Stimulated activated CD4-positive, alpha-beta T cell treated with anti-CD3 and anti-CD28 coated beads, TNF-alpha, amount 100 ng/mL, for 1 hour (primary cell): ENCODE measurements around the gene EXOC4.
"Not testable (repeated sequence)": the region's sequence is repeated elsewhere in the genome, so short reads cannot be mapped to it uniquely, and the experiment has no call there.

Source experiments
- DNase-seq, 3 donors: peaks; one replicate each; pipeline ENCODE4 v3.0.0-alpha.2; 2020; ENCODE audit warnings: low read depth in 3 of 3, low spot score in 1 of 3

EXOC4 gene

GRCh38 chr7:133313575-133313974 lies 60.7 kb downstream of the EXOC4 start:
- DNase-seq = no peak

- DNase-seq = no peak
Measured at GRCh38 chr7:133314084-133314483, 61.2 kb downstream of the EXOC4 start.

- DNase-seq = no peak
Measured at GRCh38 chr7:133315332-133316040, 62.6 kb downstream of the EXOC4 start.

- DNase-seq = no peak
Measured at GRCh38 chr7:133319842-133320241, 67.0 kb downstream of the EXOC4 start.

GRCh38 chr7:133320891-133321290 lies 68.0 kb downstream of the EXOC4 start:
- no peak for DNase-seq

- not testable (repeated sequence) for DNase-seq
Measured at GRCh38 chr7:133321366-133321765, 68.5 kb downstream of the EXOC4 start.

GRCh38 chr7:133326745-133327144 lies 73.9 kb downstream of the EXOC4 start:
- DNase-seq = not testable (repeated sequence)

GRCh38 chr7:133328021-133328420 lies 75.1 kb downstream of the EXOC4 start:
- DNase-seq = not testable (repeated sequence)

GRCh38 chr7:133330085-133330484 lies 77.2 kb downstream of the EXOC4 start:
- no peak for DNase-seq

- no peak for DNase-seq
Measured at GRCh38 chr7:133331861-133332260, 79.0 kb downstream of the EXOC4 start.

- no peak for DNase-seq
Measured at GRCh38 chr7:133339772-133340171, 86.9 kb downstream of the EXOC4 start.

GRCh38 chr7:133344275-133344674 lies 91.4 kb downstream of the EXOC4 start:
- no peak for DNase-seq

- no peak for DNase-seq
Measured at GRCh38 chr7:133345690-133346421, 93.0 kb downstream of the EXOC4 start.

- DNase-seq = no peak
Measured at GRCh38 chr7:133348250-133348649, 95.4 kb downstream of the EXOC4 start.

GRCh38 chr7:133349101-133349500 lies 96.2 kb downstream of the EXOC4 start:
- DNase-seq = no peak

- no peak for DNase-seq
Measured at GRCh38 chr7:133352430-133352829, 99.6 kb downstream of the EXOC4 start.

GRCh38 chr7:133353775-133354174 lies 100.9 kb downstream of the EXOC4 start:
- no peak for DNase-seq

GRCh38 chr7:133354546-133355324 lies 101.9 kb downstream of the EXOC4 start:
- DNase-seq = no peak

GRCh38 chr7:133355325-133355708 lies 102.4 kb downstream of the EXOC4 start:
- DNase-seq = no peak

GRCh38 chr7:133355822-133356221 lies 102.9 kb downstream of the EXOC4 start:
- no peak for DNase-seq

- DNase-seq = no peak
Measured at GRCh38 chr7:133358708-133359107, 105.8 kb downstream of the EXOC4 start.

- DNase-seq = no peak
Measured at GRCh38 chr7:133359449-133359848, 106.6 kb downstream of the EXOC4 start.
